A673 (cell line): ENCODE data around the gene UVRAG. TPM values are rescaled to one million over a fixed set of nuclear protein-coding genes. Genes with fewer than 3 reads are reported as not detected.

Source experiments
- BruUV-seq: library from RNA; stranded (reverse); fragments of 400-500 nt; replicated peaks from 2 replicates; lab custom pipeline; 2021; lab: Mats Ljungman, UMichigan
- CTCF ChIA-PET: fragments of 300-600 bp; sonication (Branson Sonifier 250); formaldehyde crosslinking; loops from one replicate; lab custom pipeline; 2022; ENCODE audit warnings: antibody characterized with exemption; lab: Charles Lee
- POLR2A ChIA-PET: fragments of 300-600 bp; sonication (Branson Sonifier 250); formaldehyde crosslinking; loops from one replicate; lab custom pipeline; 2022; ENCODE audit warnings: antibody characterized with exemption; ENCODE audit not compliant: low non-redundant PET; lab: Charles Lee
- DNase-seq: peaks from one replicate; pipeline ENCODE4 v3.0.0-alpha.2; 2015; ENCODE audit warnings: low spot score
- H3K27ac ChIP-seq: fragments of 200-600 bp; sonication (generic); 2 replicates; pipeline ENCODE4 v1.5.1; 2016; ENCODE audit warnings: mixed run types, low read depth, mild to moderate bottlenecking, mixed read lengths, antibody characterized with exemption, low read length; ENCODE audit not compliant: poor library complexity, severe bottlenecking
- H3K27me3 ChIP-seq: fragments of 200-600 bp; sonication (generic); replicated peaks from 2 replicates; pipeline ENCODE4 v1.6.1; 2017; ENCODE audit warnings: mixed run types, low read depth, mild to moderate bottlenecking, mixed read lengths, antibody characterized with exemption, low read length; ENCODE audit not compliant: insufficient read depth, poor library complexity
- H3K36me3 ChIP-seq: fragments of 200-600 bp; sonication (generic); 2 replicates; pipeline ENCODE4 v1.6.1; 2016; ENCODE audit warnings: mixed run types, mild to moderate bottlenecking, mixed read lengths, antibody characterized with exemption, low read length; ENCODE audit not compliant: insufficient read depth, poor library complexity, severe bottlenecking
- H3K4me1 ChIP-seq: fragments of 200-600 bp; sonication (generic); 2 replicates; pipeline ENCODE4 v1.6.1; 2017; ENCODE audit warnings: mixed run types, mild to moderate bottlenecking, mixed read lengths, antibody characterized with exemption, low read length; ENCODE audit not compliant: insufficient read depth, poor library complexity, severe bottlenecking
- H3K4me3 ChIP-seq: fragments of 200-600 bp; sonication (generic); 2 replicates; pipeline ENCODE4 v1.5.1; 2016; ENCODE audit warnings: low read depth, mixed run types, mild to moderate bottlenecking, mixed read lengths, low read length; ENCODE audit not compliant: poor library complexity, severe bottlenecking
- H3K9me3 ChIP-seq: fragments of 200-600 bp; sonication (generic); 2 replicates; pipeline ENCODE4 v1.6.1; 2016; ENCODE audit warnings: mixed run types, low read depth, mild to moderate bottlenecking, mixed read lengths, antibody characterized with exemption, low read length; ENCODE audit not compliant: poor library complexity, severe bottlenecking
- EZH2 ChIP-seq: fragments of 200-600 bp; sonication (generic); IDR thresholded peaks from 2 replicates; pipeline ENCODE4 v1.6.1; 2017; ENCODE audit warnings: borderline replicate concordance, low read depth, mild to moderate bottlenecking, mixed read lengths, antibody characterized with exemption, low read length; ENCODE audit not compliant: poor library complexity, severe bottlenecking
- intact Hi-C: fragments of 100-400 bp; cut with micrococcal nuclease; formaldehyde crosslinking; loops from one replicate; pipeline ENCODE4 v1.10.0; 2022; ENCODE audit not compliant: unreplicated experiment
- total RNA-seq: library from RNA; stranded (reverse); gene quantifications from 2 replicates; pipeline ENCODE4 v1.2.3, GENCODE V29; 2021
- TF ChIP-seq, protein P1 (sequence below): fragments of 300-800, 200-600 bp; sonication (generic); conservative IDR thresholded peaks from 2 replicates; pipeline ENCODE4 v1.5.1; 2017; ENCODE audit warnings: low read depth, mild to moderate bottlenecking, antibody characterized with exemption, low read length, moderate library complexity, mixed read lengths

Gene UVRAG
- total RNA-seq, 1 experiment from 2014 or later, result 21.1 TPM

DNA sequence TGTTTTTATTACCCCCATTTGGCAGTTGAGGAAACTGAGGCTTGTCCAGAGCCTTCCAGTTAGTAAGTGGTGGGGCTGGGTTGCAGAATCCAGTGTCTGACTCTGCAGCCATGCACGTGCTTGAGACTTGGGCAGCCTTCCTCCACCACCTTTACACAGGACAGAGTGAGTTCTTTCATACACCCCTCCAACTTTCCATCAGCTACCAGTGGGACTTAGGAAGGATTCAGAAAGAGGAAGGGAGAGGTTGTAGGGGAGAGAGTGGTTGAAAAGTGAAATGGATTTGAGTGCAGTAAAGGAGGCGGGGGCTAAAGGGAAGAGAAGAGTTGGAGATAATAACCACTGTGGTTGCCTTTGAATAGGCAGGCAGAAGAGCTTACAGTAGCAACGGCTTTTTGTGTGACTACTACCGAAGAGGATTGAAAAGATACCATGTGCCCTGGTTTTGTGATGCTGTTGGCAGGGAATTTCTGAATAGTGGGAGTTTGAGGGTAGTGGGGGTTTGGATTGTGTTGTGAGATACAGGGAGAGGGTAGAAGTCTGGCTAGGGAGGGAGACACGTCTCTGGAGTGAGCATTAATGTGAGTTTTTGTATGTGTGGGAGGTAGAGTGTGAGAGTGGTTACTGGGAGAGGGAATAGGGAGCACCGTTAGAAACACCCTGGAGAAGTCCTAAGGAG, 1.7 kb downstream of the UVRAG start:
- peak overlapping the region; percentile 83 for H3K4me3 ChIP-seq
- no peak overlapping the region for H3K27ac ChIP-seq
- H3K27me3 ChIP-seq, result no peaks in the 10 kb centered on the region
- intact Hi-C loops, result loop anchor here (5.0 kb wide), 1 partner anchor 36 kb away; no protein-coding TSS in a partner anchor
- no peaks in the 10 kb centered on the region for H3K36me3 ChIP-seq
- POLR2A ChIA-PET, result no interaction called here
- BruUV-seq, result no TSS peak
- no peak for TF ChIP-seq EZH2
- TF ChIP-seq, protein P1, sequence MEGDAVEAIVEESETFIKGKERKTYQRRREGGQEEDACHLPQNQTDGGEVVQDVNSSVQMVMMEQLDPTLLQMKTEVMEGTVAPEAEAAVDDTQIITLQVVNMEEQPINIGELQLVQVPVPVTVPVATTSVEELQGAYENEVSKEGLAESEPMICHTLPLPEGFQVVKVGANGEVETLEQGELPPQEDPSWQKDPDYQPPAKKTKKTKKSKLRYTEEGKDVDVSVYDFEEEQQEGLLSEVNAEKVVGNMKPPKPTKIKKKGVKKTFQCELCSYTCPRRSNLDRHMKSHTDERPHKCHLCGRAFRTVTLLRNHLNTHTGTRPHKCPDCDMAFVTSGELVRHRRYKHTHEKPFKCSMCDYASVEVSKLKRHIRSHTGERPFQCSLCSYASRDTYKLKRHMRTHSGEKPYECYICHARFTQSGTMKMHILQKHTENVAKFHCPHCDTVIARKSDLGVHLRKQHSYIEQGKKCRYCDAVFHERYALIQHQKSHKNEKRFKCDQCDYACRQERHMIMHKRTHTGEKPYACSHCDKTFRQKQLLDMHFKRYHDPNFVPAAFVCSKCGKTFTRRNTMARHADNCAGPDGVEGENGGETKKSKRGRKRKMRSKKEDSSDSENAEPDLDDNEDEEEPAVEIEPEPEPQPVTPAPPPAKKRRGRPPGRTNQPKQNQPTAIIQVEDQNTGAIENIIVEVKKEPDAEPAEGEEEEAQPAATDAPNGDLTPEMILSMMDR, result no peak
- H3K9me3 ChIP-seq, result no peaks in the 10 kb centered on the region
- DNase-seq, result peak; percentile 33
- CTCF ChIA-PET, result no interaction called here
- H3K4me1 ChIP-seq, result peaks cover 15% of the 10 kb centered on the region

DNA sequence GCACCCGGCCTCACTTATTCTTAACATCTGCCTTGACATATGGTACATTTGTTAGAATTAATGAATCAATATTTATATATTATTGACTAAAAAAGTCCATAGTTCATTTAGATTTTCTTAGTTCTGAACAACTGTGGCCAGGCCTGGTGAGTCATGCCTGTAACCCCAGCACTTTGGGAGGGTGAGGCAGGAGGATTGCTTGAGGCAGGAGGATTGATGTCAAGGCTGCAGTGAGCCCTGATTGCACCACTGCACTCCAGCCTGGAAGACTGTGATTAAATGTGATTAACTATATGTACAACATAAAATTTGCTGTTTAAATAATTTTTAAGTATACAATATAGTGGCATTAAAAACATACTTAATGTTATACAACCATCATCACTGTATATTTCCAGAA, 5.6 kb downstream of the UVRAG start:
- Histone ChIP-seq H3K9me3 (no peaks in the 10 kb centered on the region), H3K27me3 (no peaks in the 10 kb centered on the region), H3K36me3 (no peaks in the 10 kb centered on the region), H3K27ac (no peak overlapping the region), H3K4me3 (no peak overlapping the region), H3K4me1 (peaks cover 9% of the 10 kb centered on the region)
- intact Hi-C loops, result no loop called here
- TF ChIP-seq, protein P1, result no peak
- no peak for TF ChIP-seq EZH2
- DNase-seq, result no peak
- POLR2A ChIA-PET, result no interaction called here
- no TSS peak for BruUV-seq
- CTCF ChIA-PET, result no interaction called here

DNA sequence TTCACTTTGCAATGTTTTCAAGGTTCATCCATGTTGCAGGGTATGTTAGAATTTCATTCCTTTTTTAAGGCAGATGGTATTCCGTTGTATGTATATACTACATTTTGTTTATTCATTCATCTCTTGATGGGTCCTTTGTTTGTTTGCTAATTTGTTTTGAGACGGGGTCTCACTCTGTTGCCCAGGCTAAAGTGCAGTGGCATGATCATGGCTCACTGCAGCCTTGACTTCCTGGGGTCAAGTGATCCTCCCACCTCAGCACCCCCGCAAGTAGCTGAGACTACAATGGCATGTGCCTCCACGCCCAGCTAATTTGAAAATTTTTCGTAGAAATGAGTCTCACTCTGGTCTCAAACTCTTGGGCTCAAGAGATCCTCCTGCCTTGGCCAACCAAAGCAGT, 6.2 kb downstream of the UVRAG start:
- BruUV-seq, result no TSS peak
- no peak for DNase-seq
- peaks cover 6% of the 10 kb centered on the region for H3K4me1 ChIP-seq
- ChIA-PET POLR2A (no interaction called here), CTCF (no interaction called here)
- no peaks in the 10 kb centered on the region for H3K9me3 ChIP-seq
- H3K4me3 ChIP-seq, result no peak overlapping the region
- TF ChIP-seq, protein P1, result no peak
- no peak for TF ChIP-seq EZH2
- no peak overlapping the region for H3K27ac ChIP-seq
- no peaks in the 10 kb centered on the region for H3K36me3 ChIP-seq
- intact Hi-C loops, result no loop called here
- no peaks in the 10 kb centered on the region for H3K27me3 ChIP-seq
